ENCODE results near the gene SH3BP5L.

SH3BP5L gene

GRCh38 chr1:248825909-248826760, at the start of gene SH3BP5L:
SH3BP5L (minus strand) TSS chr1:248825915; CDS start chr1:248824935, 980 bp downstream.
- DNase-seq = peak; percentile 94

GRCh38 chr1:248873993-248874533, 48.3 kb upstream of the SH3BP5L start:
- DNase-seq = peak; percentile 93

- DNase-seq = peak; percentile 93
These were observed 47.8 kb upstream of the SH3BP5L start for GRCh38 chr1:248873409-248873992.

- DNase-seq = peak; percentile 82
These were observed 47.2 kb upstream of the SH3BP5L start for GRCh38 chr1:248872752-248873408.

- no peak for DNase-seq
These were observed 46.2 kb upstream of the SH3BP5L start for GRCh38 chr1:248871837-248872401.

GRCh38 chr1:248862998-248863881, 37.5 kb upstream of the SH3BP5L start:
- peak; percentile 68 for DNase-seq

- no peak for DNase-seq
These were observed 36.9 kb upstream of the SH3BP5L start for GRCh38 chr1:248862695-248862997.

- DNase-seq = no peak
These were observed 35.9 kb upstream of the SH3BP5L start for GRCh38 chr1:248861616-248862015.

GRCh38 chr1:248860007-248860406, 34.3 kb upstream of the SH3BP5L start:
- no peak for DNase-seq

- peak; percentile 96 for DNase-seq
These were observed 33.5 kb upstream of the SH3BP5L start, which contains the start of gene ZNF692 for GRCh38 chr1:248858891-248859889. ZNF692 (minus strand) TSS chr1:248859085; CDS start chr1:248858309, 776 bp downstream.

GRCh38 chr1:248858096-248858890, 32.6 kb upstream of the SH3BP5L start:
- DNase-seq = no peak

- no peak for DNase-seq
These were observed 32.0 kb upstream of the SH3BP5L start for GRCh38 chr1:248857749-248858095.

- no peak for DNase-seq
These were observed 31.5 kb upstream of the SH3BP5L start for GRCh38 chr1:248857201-248857600.

GRCh38 chr1:248856176-248856575, 30.5 kb upstream of the SH3BP5L start:
- DNase-seq = no peak

- DNase-seq = no peak
These were observed 29.9 kb upstream of the SH3BP5L start for GRCh38 chr1:248855580-248855979.

GRCh38 chr1:248853663-248854375, 28.1 kb upstream of the SH3BP5L start:
- DNase-seq = no peak

- DNase-seq = no peak
These were observed 27.0 kb upstream of the SH3BP5L start for GRCh38 chr1:248852481-248853405.

GRCh38 chr1:248851390-248851789, 25.7 kb upstream of the SH3BP5L start:
- DNase-seq = no peak
